Activated naive CD8-positive, alpha-beta T cell treated with anti-CD3 and anti-CD28 coated beads, Interleukin-2, amount 50 U/mL, for 24 hours (primary cell): ENCODE measurements around the gene UBXN11.
A peak's percentile ranks its signal among the peaks of the same experiment; 100 is the strongest.

Experiments
- ATAC-seq: fragments of 150-1000 bp; cut with Tn5 transposase; one replicate; pipeline ENCODE4 v1.10.0; 2021
- DNase-seq: peaks from one replicate; pipeline ENCODE4 v3.0.0; 2021
- H3K27ac Mint-ChIP-seq: one replicate; pipeline ENCODE4 v1.8.0; 2021; ENCODE audit warnings: mild to moderate bottlenecking, mixed read lengths
- H3K27me3 Mint-ChIP-seq: one replicate; pipeline ENCODE4 v1.8.0; 2021; ENCODE audit warnings: mixed read lengths
- H3K36me3 Mint-ChIP-seq: one replicate; pipeline ENCODE4 v1.8.0; 2021; ENCODE audit warnings: low read depth, mixed read lengths
- H3K4me1 Mint-ChIP-seq: one replicate; pipeline ENCODE4 v1.8.0; 2021; ENCODE audit warnings: mixed read lengths
- H3K4me3 Mint-ChIP-seq: one replicate; pipeline ENCODE4 v1.8.0; 2021; ENCODE audit warnings: mild to moderate bottlenecking, moderate library complexity, mixed read lengths
- H3K9me3 Mint-ChIP-seq: one replicate; pipeline ENCODE4 v1.8.0; 2021; ENCODE audit warnings: mixed read lengths

Gene UBXN11

DNA sequence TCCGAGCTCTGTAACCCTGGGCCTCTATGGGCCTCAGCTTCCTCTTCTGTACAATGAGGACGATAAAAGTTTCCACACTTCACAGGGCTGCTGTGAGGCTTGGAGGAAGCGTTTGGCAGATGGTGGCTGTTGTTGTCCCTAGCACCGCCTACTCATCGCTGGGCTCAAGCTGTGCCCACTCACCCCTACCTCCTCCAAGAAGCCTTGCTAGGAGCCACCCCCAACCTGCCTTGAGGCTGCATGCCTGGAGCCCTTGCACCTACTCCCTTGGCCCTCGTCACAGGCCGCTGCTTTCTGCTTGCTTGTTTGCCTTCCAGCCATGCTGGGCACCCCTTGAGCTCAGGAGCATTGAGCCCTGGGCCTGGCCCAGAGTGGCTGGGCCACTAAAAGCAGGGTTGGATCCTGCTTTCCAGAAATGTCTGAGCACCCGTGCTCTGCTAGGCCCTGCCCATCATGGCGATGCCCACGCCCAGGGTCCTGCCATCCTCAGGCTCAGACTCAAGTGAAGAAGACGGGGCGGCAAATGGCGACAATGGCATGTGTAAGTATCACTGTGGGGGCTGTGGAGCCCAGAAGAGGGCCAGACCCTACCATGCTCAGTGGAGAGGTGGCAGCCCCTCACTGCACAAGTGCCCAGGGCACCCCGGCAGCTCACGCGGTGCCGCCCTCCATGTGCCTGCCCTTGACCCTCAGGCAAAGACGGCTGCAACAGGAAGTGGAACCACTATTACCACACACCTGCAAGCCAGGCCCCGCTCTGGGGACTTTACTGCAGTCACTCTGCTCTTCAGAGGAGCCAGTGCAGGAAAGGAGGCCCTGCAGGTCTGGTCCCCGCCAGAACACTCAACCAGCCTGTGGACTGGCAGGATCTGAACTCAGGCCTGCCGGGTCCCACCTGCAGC, 17.0 kb downstream of the UBXN11 start:
- Mint-ChIP-seq H3K36me3 (peaks cover 17% of the 10 kb centered on the region), H3K9me3 (no peaks in the 10 kb centered on the region), H3K4me1 (peaks cover 81% of the 10 kb centered on the region), H3K27me3 (no peaks in the 10 kb centered on the region), H3K27ac (peak overlapping the region; percentile 98), H3K4me3 (peak overlapping the region; percentile 45)
- peak; percentile 61 for DNase-seq
- peak; percentile 8 for ATAC-seq

DNA sequence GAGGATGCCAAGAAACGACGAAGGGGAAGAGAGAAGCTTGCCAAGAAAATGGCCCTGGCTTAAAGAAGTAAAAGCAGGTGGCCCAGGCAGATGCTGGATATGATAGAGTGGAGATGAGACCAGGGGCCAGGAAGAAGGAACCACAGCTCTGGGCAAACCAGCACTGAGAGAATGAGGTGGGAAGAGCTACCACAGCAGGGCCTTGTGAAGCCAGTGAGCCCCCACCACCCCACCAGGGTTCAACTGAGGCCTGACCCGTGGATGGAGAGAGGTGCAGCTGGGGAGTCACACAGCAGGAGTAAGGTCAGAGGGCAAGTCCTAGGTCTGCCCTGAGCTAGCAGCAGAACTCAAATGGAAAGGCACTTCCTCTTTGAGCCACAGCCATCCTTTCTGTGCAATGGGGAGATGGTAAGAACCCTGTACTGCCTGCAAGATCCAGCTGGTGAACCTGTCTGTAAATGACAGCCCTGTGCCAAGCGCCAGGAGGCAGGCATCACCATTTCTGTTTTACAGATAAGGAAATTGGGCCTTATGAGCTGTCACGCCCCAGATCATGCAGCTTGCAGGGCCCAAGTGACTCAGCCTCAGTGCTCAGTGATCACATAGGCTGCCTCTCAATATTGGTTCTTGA, 18.0 kb downstream of the UBXN11 start:
- Mint-ChIP-seq H3K27ac (peak overlapping the region; percentile 98), H3K36me3 (peaks cover 20% of the 10 kb centered on the region), H3K4me3 (peak overlapping the region; percentile 48), H3K9me3 (no peaks in the 10 kb centered on the region), H3K27me3 (no peaks in the 10 kb centered on the region), H3K4me1 (peaks cover 91% of the 10 kb centered on the region)
- DNase-seq (peak; percentile 71), ATAC-seq (peak; percentile 53)

DNA sequence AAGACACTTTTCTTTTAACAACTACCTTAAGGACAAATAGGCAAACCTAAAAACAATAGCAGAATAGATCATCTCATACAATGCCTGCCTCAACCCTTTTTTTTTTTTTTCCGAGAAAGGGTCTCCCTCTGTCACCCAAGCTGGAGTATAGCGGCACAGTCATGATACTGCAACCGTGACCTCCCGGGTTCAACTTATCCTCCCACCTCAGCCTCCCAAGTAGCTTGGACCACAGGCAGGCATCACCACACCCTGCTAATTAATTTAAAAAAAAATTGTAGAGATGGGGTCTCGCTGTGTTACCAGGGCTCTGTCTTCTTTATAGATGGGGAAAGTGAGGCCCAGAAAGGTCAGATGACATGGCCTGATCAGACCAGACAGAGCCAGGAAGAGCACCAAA, 18.6 kb downstream of the UBXN11 start:
- Mint-ChIP-seq H3K27ac (peak overlapping the region; percentile 98), H3K4me1 (peaks cover 97% of the 10 kb centered on the region), H3K4me3 (peak overlapping the region; percentile 48), H3K36me3 (peaks cover 23% of the 10 kb centered on the region), H3K9me3 (no peaks in the 10 kb centered on the region), H3K27me3 (no peaks in the 10 kb centered on the region)
- ATAC-seq (no peak), DNase-seq (peak; percentile 24)

DNA sequence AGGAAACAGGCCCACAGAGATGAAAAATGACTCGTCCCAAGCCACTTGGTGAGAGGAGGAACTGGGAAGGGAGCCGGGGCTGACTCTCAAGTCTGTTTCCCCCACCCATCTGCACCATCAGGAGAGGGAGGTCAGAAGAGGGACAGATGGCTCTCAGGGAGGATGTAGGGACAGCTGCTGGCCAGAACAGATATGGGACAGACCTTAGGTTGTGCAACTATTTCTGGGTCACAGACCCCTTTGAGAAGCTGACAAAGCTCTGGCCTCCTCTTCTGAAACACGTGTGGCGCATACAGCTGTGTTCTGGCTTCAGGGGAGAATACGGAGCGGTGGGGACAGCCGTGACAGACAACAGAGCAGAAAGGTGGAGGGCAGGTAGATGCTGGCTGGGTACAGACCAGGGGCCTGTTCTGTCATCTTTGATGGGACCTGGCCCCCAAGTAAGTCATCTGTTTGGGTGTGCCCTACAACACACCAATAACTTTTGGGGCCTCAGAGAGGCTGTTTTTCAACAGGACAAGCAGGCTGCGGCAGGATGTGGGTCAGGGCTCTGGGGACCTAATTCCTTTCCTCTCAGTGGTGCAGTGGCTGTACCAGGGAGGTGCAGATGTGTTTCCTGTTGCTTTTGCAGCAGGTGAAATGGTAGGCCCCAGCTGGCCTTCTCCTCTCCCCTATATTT, 19.3 kb downstream of the UBXN11 start:
- H3K4me3 Mint-ChIP-seq, result peak overlapping the region; percentile 48
- H3K27ac Mint-ChIP-seq, result peak overlapping the region; percentile 98
- H3K27me3 Mint-ChIP-seq, result no peaks in the 10 kb centered on the region
- peaks cover 28% of the 10 kb centered on the region for H3K36me3 Mint-ChIP-seq
- DNase-seq (peak; percentile 71), ATAC-seq (peak; percentile 22)
- H3K4me1 Mint-ChIP-seq, result peaks cover 100% of the 10 kb centered on the region
- H3K9me3 Mint-ChIP-seq, result no peaks in the 10 kb centered on the region

DNA sequence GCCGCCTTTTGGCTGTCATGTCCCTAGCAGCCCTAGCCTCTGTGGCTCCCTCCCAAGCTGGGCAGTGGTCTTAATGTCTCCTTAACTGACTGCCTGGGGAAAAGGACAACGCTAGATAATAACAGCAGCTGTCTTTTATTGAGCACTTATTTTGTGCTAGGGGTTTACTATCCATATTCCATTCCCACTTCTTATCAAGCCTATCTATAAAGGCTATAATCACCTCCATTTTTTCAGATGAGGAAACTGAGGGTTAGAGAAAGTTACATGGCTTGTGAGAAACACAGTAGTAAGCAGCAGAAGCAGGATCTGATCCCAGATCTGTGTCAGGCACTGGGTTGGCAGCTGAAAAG, 20.4 kb downstream of the UBXN11 start:
- Mint-ChIP-seq H3K36me3 (peaks cover 35% of the 10 kb centered on the region), H3K27ac (peak overlapping the region; percentile 98), H3K27me3 (no peaks in the 10 kb centered on the region), H3K4me3 (no peak overlapping the region), H3K4me1 (peaks cover 99% of the 10 kb centered on the region), H3K9me3 (no peaks in the 10 kb centered on the region)
- DNase-seq (no peak), ATAC-seq (no peak)

DNA sequence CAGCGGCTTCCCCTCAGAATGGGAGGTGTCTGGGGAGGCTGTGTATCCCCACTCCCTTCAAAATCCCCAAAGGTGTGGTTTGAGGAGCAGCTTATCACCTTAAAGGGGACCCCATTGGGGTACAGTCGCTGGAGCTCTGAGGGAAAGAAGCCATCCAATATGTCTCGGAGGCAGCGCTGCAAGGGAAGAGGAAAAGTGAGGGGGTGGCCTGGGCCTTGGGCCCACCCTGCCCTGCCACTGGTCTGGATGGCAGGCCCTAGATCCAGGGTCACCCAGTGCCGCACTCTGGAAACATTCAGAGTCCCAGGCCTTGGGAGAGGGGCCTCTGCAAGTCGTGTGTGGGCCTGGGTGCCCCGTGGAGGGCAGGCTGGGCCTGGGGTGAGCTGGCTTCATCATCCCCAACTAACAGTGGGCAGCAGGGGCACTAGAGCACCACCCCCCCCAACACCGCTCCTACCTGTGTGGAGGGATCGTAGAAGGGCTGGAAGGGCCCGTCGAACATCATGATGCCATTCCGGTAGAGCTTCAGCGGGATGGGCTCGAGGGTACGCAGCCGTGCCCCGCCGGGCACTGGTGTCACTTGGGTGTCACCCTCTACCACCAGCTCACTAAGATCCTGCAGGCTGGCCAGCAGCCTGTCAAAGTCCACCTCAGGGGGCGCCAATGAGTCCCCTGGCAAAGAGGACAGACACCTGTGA, 20.9 kb downstream of the UBXN11 start:
- Mint-ChIP-seq H3K4me1 (peaks cover 97% of the 10 kb centered on the region), H3K27me3 (no peaks in the 10 kb centered on the region), H3K4me3 (no peak overlapping the region), H3K36me3 (peaks cover 39% of the 10 kb centered on the region), H3K27ac (peak overlapping the region; percentile 99), H3K9me3 (no peaks in the 10 kb centered on the region)
- DNase-seq (peak; percentile 73), ATAC-seq (no peak)

DNA sequence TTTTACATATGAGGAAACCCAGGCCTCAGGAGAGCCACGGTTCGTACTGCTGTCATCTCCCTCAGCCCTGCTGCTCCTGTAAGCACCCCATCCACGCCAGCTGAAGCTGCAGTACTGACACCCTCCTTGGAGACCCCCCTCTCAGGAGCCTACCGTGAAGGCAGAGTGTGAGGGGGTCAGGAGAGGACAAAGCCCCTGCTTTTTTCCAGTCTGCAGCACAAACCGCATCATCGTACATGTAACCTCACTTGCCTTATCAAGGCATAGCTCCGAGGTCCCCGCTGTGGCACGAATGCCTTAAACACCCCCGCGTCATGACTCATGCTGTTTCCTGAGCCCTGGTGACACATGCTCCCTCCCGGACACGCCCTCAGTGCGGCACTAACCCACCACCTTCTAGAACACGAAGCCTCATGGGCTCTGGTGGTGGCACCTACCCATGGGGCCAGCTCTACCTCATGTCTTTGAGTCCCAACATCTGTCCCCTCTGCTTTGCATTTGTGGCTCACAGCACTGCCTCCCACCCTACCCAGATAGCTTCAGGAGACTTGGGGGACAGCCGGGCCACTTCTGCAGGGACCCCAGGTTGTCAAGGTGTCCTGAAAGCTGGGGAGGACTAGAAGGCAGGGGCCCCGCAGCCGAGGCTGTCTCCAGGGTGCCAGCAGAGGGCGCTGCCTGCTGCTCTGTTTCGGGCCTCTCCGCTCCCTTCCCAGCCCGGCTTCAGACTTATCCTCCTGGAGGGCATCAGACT, 21.7 kb downstream of the UBXN11 start:
- Mint-ChIP-seq H3K27me3 (no peaks in the 10 kb centered on the region), H3K27ac (peak overlapping the region; percentile 99), H3K9me3 (no peaks in the 10 kb centered on the region), H3K36me3 (peaks cover 42% of the 10 kb centered on the region), H3K4me1 (peaks cover 91% of the 10 kb centered on the region), H3K4me3 (peak overlapping the region; percentile 78)
- DNase-seq (peak; percentile 94), ATAC-seq (peak; percentile 61)

DNA sequence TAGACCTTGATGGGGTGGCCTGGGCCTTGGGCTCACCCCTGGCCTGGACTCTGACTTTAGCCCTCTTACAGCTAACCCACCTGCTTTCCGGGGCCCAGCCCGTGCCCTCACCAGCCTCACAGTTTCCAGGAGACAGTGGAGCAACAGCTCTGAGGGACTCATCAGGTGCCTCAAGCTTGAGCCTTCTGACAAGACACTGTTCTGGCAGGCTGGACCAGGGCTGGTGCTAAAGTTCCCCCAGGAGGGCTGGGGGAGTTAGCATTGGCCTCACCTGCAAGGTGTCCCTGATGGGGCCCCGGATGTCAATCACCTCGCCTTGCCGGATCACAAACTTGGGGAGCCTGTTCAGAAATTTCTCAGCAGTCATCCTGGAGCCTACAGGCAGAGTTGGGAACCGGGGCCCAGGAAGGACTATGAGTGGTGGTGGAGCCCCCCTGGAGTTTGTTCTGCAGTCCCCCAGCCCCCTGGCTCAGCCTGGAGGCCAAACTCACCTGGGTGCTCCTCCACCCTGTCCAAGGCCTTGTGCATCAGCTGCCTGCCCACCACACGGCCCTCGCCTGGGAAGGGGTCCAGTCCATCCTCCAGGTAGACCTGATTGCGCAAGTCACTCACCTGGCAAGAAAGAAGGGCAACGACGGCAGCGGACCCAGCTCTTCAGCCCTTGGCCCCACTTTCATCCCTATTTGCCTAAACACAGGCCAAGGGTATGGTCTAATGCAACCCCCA, 22.4 kb downstream of the UBXN11 start:
- ATAC-seq (no peak), DNase-seq (peak; percentile 29)
- Mint-ChIP-seq H3K36me3 (peaks cover 43% of the 10 kb centered on the region), H3K4me3 (peak overlapping the region; percentile 78), H3K27ac (peak overlapping the region; percentile 99), H3K9me3 (no peaks in the 10 kb centered on the region), H3K4me1 (peaks cover 90% of the 10 kb centered on the region), H3K27me3 (no peaks in the 10 kb centered on the region)

DNA sequence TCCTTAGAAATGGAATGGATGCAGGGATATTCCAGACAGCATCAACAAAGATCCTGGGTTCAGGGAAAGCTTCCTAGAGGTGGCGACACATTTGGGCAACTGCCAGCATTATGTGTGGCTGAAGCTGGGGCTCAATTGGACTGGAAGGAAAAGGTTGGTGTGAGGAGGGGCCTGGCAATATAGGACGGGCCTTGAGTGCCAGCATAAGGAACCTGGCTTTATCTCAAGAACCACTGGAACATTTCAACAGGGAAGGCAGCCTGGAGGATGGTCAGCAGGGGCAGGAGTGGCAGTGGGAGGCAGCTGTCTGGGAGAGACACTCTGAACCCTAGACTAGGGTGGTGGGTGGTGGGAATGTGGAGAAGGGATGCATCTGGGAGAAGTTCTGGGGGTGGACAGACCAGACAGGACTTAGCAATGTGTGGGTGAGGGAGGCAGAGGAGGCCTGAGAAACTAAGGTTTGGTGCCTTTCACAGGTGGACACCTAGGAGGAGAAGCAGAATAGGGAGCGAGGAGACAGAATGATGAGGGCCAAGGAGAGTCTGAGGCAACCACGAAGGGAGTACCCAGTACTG, 23.1 kb downstream of the UBXN11 start:
- peaks cover 90% of the 10 kb centered on the region for H3K4me1 Mint-ChIP-seq
- H3K27me3 Mint-ChIP-seq, result no peaks in the 10 kb centered on the region
- no peaks in the 10 kb centered on the region for H3K9me3 Mint-ChIP-seq
- no peak for ATAC-seq
- H3K4me3 Mint-ChIP-seq, result peak overlapping the region; percentile 78
- H3K27ac Mint-ChIP-seq, result peak overlapping the region; percentile 99
- peak; percentile 9 for DNase-seq
- peaks cover 47% of the 10 kb centered on the region for H3K36me3 Mint-ChIP-seq

DNA sequence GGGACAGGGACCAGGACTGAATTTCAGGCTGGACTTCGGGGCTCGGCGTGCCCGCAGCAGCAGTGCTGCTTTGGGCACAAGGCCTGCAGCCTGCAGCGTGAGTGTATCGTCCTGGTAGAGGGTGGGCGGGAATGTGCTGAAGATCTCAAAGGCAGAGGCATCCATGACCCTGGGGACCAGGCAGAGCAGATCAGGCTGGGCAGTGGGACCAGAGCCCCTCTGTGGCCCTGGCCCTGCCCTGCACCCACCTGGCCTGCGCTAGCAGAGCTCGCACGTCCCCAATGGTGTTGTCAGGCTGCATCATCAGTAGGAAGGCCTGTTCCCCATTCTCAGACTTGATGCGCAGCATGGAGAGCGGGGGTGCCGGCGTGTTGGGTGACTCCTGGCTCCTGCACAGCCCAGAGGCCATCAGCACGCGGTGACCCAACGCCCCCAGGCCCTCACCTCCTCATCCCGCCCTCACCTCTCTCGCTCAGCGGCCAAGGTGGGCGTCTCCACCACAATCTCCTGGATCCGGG, 24.0 kb downstream of the UBXN11 start:
- peak overlapping the region; percentile 78 for H3K4me3 Mint-ChIP-seq
- DNase-seq, result peak; percentile 12
- peaks cover 90% of the 10 kb centered on the region for H3K4me1 Mint-ChIP-seq
- H3K36me3 Mint-ChIP-seq, result peaks cover 56% of the 10 kb centered on the region
- H3K27me3 Mint-ChIP-seq, result no peaks in the 10 kb centered on the region
- H3K27ac Mint-ChIP-seq, result peak overlapping the region; percentile 99
- no peak for ATAC-seq
- no peaks in the 10 kb centered on the region for H3K9me3 Mint-ChIP-seq

DNA sequence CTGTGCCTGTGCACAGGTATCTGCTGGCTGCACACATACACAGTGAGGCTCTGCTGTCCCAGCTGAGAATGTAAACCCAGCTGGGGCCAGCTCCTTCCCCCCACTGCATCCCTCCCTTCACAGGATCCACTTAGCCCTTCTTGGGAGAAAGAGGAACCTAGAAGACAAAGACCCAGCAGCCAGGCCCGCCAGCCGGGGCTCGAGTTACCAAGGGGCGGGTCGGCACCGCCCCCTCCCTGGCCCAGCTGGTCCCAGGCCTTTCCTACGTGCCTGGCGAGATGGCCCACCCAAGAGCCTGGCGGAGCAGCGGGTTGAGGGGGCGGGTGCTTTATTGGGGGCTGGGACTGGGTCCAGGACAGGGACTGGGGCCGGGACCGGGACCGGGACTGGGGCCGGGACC, 24.5 kb downstream of the UBXN11 start:
- Mint-ChIP-seq H3K4me1 (peaks cover 90% of the 10 kb centered on the region), H3K36me3 (peaks cover 58% of the 10 kb centered on the region), H3K9me3 (no peaks in the 10 kb centered on the region), H3K4me3 (peak overlapping the region; percentile 87), H3K27me3 (no peaks in the 10 kb centered on the region), H3K27ac (peak overlapping the region; percentile 91)
- DNase-seq (peak; percentile 22), ATAC-seq (no peak)

DNA sequence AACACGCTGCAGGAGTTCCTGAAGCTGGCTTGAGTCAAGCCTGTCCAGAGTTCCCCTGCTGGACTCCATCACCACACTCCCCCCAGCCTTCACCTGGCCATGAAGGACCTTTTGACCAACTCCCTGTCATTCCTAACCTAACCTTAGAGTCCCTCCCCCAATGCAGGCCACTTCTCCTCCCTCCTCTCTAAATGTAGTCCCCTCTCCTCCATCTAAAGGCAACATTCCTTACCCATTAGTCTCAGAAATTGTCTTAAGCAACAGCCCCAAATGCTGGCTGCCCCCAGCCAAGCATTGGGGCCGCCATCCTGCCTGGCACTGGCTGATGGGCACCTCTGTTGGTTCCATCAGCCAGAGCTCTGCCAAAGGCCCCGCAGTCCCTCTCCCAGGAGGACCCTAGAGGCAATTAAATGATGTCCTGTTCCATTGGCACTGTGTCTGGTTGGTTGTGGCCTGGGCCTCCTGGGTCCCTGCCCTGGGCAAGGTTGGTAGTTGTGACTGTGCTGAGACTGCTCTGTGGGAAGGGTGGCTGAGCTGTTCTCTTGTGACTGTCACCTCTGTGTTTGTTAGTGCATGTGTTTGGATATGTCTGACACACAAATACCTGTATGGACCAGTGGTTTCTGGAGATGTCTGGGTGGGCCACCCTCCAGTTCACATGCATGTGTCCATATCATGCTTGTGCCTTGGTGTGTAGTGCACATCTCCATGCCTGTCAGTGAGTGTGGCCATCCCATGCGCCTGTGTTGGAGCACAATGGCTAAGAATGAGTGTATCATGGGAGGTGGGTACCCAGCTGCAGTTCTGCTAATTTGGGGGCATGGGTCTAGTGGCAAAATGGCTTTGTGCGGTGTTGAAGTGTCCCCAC, 25.1 kb downstream of the UBXN11 start:
- H3K4me3 Mint-ChIP-seq, result peak overlapping the region; percentile 87
- peaks cover 61% of the 10 kb centered on the region for H3K36me3 Mint-ChIP-seq
- DNase-seq, result peak; percentile 16
- peaks cover 90% of the 10 kb centered on the region for H3K4me1 Mint-ChIP-seq
- H3K27me3 Mint-ChIP-seq, result no peaks in the 10 kb centered on the region
- H3K9me3 Mint-ChIP-seq, result no peaks in the 10 kb centered on the region
- H3K27ac Mint-ChIP-seq, result peak overlapping the region; percentile 91
- ATAC-seq, result no peak
